KBM-7 (cell line): ENCODE data around the gene CACNA1B.
A peak's percentile ranks its signal among the peaks of the same experiment; 100 is the strongest.

Experiments
- DNase-seq: peaks from one replicate; pipeline ENCODE4 v3.0.0-alpha.2; 2015
- in situ Hi-C: fragments of 300-500 bp; cut with MboI; formaldehyde crosslinking; loops from 2 replicates; pipeline ENCODE4 v1.14.3; 2020; ENCODE audit warnings: low sequenced_read_pairs, low pct_unique_long_range_greater_than_20kb, mixed read lengths

CACNA1B gene

DNA sequence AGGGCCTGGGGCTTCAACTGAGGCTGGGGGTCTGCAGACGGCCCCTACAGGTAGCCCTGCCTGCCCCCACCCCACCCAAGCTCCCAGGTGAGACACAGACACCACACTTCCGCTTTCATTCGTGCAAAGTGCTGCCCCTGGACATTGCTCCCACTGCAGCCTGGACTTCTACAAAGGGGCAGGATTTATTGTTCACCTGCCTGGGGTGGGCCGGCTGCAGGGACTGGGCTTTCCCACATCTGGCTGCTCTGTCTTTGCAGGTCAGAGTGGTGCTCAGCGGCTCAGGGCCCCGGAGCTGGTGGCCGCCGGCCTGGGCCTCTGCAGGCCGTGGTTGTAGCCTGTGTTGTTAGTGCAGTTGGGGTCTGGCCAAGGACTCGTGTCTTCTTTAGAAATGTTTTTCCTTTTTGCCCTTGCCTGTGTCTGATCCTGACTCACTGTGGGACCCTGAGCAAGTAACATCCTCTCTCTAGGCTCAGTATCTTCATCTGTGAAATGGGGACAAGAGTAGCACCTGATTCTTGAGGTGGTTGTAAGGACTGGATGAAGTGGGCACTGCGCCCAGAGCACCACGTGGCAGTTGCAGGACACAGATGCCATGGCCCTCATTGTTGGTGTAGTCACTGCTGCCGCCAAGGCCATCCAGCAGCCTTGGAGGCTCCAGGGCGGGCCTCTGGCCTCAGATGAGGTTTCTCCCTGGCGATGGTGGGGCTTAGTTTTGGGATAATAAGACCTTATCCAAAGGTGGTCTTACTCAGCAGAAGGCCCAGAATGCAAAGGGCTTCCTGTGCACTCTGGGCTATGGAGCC lies 143.9 kb downstream of the CACNA1B start:
- in situ Hi-C loops, result no loop called here
- no peak for DNase-seq

DNA sequence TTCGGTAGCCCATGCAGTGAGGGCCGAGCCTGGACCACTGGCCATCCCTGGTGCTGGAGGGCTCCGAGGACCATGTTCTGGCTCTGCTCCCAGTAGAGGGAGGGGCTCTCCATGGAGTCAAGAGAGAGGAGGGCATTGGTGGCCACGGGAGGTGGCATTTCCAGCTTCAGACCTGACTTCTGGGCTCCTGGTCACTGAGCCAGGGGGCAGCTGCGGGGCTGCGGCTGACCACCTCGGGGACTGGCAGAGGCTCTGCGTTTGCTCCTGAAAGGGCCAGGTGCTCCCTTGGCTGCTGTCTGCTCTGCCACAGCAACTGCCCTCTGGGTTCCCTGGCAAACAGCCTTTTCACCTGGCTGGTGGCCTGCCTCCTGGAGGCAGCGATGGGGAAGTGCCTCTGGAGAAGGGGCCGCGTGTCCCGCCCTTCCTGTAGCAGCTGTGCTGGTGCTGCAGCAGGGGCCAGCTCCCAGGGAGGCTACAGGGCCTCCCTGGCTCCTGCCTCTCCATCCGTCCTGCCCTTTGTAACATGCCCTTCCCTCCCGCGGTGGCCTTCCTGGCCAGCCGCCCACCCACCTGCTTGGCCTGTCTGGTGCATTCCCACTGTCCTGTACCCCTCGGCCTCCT lies 144.6 kb downstream of the CACNA1B start:
- in situ Hi-C loops, result no loop called here
- peak; percentile 52 for DNase-seq

GRCh38 chr9:138022756-138023393 lies 145.3 kb downstream of the CACNA1B start:
- DNase-seq, result no peak
- in situ Hi-C loops, result no loop called here

GRCh38 chr9:138023394-138024124 lies 146.0 kb downstream of the CACNA1B start:
- in situ Hi-C loops, result no loop called here
- DNase-seq, result no peak

DNA sequence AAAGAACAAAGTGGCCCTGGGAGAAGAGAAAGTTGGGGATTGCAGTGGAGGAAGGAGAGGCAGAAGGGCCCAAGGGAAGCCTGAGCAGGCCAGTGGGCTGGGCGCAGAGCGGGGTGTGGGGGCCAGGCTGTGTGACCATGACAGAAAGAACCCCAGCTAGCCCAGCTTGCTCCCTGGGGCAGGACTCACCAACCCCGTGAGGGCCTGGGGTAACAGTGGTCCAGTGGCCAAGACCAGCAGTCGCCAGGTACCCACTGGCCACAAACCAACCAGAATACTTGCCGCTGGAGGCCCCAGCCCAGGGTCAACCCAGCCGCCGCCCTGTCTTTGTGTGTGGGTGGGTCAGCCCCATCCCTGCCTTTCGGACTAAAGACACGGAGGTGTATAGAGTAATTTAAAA lies 146.5 kb downstream of the CACNA1B start:
- in situ Hi-C loops, result no loop called here
- no peak for DNase-seq

DNA sequence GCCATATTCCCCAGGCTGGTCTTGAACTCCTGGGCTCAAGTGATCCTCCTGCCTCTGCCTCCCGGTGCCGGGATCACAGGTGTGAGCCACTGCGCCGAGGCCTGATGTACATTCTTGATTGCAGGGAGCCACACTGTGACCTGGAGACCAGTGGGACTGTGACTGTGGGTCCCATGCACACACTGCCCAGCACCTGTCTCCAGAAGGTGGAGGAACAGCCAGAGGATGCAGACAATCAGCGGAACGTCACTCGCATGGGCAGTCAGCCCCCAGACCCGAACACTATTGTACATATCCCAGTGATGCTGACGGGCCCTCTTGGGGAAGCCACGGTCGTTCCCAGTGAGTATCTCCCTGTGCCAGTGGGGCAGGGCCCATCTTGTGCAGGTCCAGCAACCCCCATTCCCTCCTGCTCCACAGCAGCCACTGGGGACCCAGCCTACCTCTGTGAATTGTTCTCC lies 147.3 kb downstream of the CACNA1B start:
- in situ Hi-C loops, result no loop called here
- no peak for DNase-seq

- in situ Hi-C loops, result no loop called here
- no peak for DNase-seq
Measured at GRCh38 chr9:138025417-138025816, 147.8 kb downstream of the CACNA1B start.

- in situ Hi-C loops, result no loop called here
Measured at GRCh38 chr9:138025908-138026307, 148.3 kb downstream of the CACNA1B start.

GRCh38 chr9:138028596-138028995 lies 151.0 kb downstream of the CACNA1B start:
- no peak for DNase-seq
- in situ Hi-C loops, result no loop called here

More at GRCh38 chr9:138025908-138026307, 148.3 kb downstream of the CACNA1B start:
- no peak for DNase-seq

GRCh38 chr9:138031186-138031585 lies 153.6 kb downstream of the CACNA1B start:
- DNase-seq, result no peak
- in situ Hi-C loops, result no loop called here

DNA sequence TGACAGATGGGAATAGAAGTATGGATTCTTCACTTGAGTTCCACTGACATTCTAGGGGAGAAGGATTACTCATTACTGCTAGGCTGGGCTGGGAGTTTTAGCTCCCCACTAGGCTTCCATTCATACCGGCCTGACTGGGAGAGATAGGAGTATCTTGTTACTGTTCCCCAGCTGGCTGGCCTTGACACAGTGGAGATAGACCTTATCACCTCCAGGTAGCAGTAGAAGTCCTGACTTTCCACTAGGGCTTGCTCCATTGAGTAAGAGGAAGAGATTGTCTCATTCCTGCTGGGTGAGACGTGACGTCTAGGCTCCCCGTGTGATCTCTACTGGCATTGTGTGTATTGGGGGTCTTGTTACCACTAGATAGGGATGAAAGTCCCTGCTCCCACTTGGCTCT lies 156.4 kb downstream of the CACNA1B start:
- no peak for DNase-seq
- in situ Hi-C loops, result no loop called here

DNA sequence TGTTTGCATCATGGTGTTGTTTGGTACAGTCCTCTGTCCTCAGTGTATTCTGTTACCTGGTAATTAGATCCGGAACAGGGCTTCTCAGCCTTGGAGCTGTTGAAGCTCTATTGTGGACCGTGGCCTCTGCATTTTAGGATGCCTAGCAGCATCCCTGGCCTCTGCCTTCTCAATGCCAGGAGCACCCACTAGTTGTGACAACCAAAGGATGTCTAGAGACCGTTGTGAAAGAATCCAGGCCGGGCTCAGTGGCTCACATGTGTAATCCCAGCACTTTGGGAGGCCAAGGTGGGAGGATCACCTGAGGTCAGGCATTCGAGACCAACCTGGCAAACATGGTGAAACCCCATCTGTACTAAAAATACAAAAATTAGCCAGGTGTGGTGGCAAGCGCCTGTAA lies 159.6 kb downstream of the CACNA1B start:
- no peak for DNase-seq
- in situ Hi-C loops, result no loop called here

DNA sequence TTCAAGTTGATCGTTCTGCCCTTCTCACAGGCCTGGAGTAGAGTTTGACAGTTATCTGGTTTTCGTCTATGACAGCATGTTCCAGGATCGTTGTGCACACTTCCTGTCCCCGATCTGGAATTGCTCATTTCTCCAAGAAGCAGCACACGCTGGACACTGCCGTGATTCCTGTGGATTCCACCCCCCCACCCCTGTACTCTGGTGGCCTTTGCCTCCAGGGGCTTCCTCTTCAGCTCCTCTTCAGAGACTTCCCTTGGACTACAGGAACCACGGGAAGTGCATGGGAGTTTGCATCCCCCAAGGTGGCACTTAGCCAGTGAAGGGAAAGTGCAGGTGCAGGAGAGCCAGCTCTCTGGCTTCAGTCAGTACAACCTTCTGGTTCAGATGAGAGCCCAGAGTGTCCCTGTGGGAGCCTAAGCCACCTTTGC lies 160.7 kb downstream of the CACNA1B start:
- in situ Hi-C loops, result no loop called here
- no peak for DNase-seq

- in situ Hi-C loops, result no loop called here
Measured at GRCh38 chr9:138040446-138041430, 163.2 kb downstream of the CACNA1B start.

GRCh38 chr9:138042146-138042545 lies 164.6 kb downstream of the CACNA1B start:
- DNase-seq, result no peak
- in situ Hi-C loops, result no loop called here

More at GRCh38 chr9:138040446-138041430, 163.2 kb downstream of the CACNA1B start:
- no peak for DNase-seq

- no peak for DNase-seq
- in situ Hi-C loops, result no loop called here
Measured at GRCh38 chr9:138042640-138043039, 165.1 kb downstream of the CACNA1B start.

DNA sequence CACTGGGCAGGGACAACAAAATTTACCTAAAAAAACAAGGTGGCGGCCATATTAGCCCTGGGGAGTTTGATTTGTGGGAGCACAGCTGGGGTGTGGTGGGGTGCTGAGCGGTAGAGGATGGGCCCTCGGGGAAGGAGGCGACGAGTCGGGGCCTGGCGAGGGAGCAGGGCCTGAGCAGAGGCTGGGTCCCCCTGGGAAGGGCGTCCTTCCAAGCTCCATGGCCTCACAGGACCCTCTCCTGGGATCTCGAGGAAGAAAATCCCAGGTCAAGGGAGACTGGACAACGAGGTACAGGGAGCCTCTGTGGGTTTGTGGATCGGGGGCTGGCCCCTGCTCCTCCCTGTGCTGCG lies 165.5 kb downstream of the CACNA1B start:
- in situ Hi-C loops, result no loop called here
- DNase-seq, result no peak
